ENCODE results near the gene PIP4K2A.
"Not testable (repeated sequence)": the region's sequence is repeated elsewhere in the genome, so short reads cannot be mapped to it uniquely, and the experiment has no call there.

DNA sequence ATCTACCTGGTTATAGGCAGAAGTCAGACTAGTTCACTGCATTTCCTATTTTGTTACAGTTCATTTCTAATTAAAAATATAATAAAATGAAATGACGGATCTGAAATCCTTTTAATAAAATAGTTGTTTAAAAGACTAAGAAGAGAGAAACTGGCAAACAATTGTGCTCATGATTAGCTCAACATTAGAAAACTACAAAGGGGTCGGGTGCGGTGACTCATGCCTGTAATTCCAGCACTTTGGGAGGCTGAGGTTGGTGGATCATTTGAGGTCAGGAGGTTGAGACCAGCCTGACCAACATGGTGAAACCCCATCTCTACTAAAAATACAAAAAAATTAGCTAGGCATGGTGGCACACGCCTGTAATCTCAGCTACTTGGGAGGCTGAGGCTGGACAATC is 27.3 kb upstream of the PIP4K2A start:
- TF ChIP-seq, protein P1, sequence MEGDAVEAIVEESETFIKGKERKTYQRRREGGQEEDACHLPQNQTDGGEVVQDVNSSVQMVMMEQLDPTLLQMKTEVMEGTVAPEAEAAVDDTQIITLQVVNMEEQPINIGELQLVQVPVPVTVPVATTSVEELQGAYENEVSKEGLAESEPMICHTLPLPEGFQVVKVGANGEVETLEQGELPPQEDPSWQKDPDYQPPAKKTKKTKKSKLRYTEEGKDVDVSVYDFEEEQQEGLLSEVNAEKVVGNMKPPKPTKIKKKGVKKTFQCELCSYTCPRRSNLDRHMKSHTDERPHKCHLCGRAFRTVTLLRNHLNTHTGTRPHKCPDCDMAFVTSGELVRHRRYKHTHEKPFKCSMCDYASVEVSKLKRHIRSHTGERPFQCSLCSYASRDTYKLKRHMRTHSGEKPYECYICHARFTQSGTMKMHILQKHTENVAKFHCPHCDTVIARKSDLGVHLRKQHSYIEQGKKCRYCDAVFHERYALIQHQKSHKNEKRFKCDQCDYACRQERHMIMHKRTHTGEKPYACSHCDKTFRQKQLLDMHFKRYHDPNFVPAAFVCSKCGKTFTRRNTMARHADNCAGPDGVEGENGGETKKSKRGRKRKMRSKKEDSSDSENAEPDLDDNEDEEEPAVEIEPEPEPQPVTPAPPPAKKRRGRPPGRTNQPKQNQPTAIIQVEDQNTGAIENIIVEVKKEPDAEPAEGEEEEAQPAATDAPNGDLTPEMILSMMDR (conservative IDR thresholded peaks at IDR 0.05), result not testable (repeated sequence)
- not testable (repeated sequence) for TF ChIP-seq ZFX (IDR thresholded peaks at IDR 0.05)
